Chondrocyte (in vitro differentiated cells): ENCODE data around the gene LRRC4B. TPM values are rescaled to one million over a fixed set of nuclear protein-coding genes. Genes with fewer than 3 reads are reported as not detected.

ENCODE experiments used
- DNase-seq: peaks from one replicate; pipeline ENCODE4 v3.0.0; 2021; ENCODE audit warnings: mixed read lengths, low spot score
- H3K27ac Mint-ChIP-seq: one replicate; pipeline ENCODE4 v1.8.0; 2021; ENCODE audit warnings: mild to moderate bottlenecking, moderate library complexity, mixed read lengths; ENCODE audit not compliant: unreplicated experiment
- H3K27me3 Mint-ChIP-seq: 2 replicates; pipeline ENCODE4 v1.8.0; 2021; ENCODE audit warnings: low read depth, mixed read lengths
- H3K36me3 Mint-ChIP-seq: 2 replicates; pipeline ENCODE4 v1.8.0; 2021; ENCODE audit warnings: low read depth, mixed read lengths
- H3K4me1 Mint-ChIP-seq: 2 replicates; pipeline ENCODE4 v1.8.0; 2021; ENCODE audit warnings: low read depth, mild to moderate bottlenecking, mixed read lengths
- H3K4me3 Mint-ChIP-seq: one replicate; pipeline ENCODE4 v1.8.0; 2021; ENCODE audit warnings: mild to moderate bottlenecking, moderate library complexity, mixed read lengths; ENCODE audit not compliant: unreplicated experiment
- H3K9me3 Mint-ChIP-seq: 2 replicates; pipeline ENCODE4 v1.8.0; 2021; ENCODE audit warnings: low read depth, mixed read lengths
- total RNA-seq: library from RNA; stranded (reverse); gene quantifications from 3 replicates; pipeline ENCODE4 v1.2.1, GENCODE V29; 2021
- TF ChIP-seq, protein P1 (sequence below): fragments of 200-600 bp; sonication (generic); IDR thresholded peaks from 2 replicates; pipeline ENCODE4 v1.5.0; 2021; ENCODE audit warnings: antibody characterized with exemption, mild to moderate bottlenecking, moderate library complexity

The LRRC4B gene
- total RNA-seq, 1 donor from 2014 or later: 0.52 TPM

DNA sequence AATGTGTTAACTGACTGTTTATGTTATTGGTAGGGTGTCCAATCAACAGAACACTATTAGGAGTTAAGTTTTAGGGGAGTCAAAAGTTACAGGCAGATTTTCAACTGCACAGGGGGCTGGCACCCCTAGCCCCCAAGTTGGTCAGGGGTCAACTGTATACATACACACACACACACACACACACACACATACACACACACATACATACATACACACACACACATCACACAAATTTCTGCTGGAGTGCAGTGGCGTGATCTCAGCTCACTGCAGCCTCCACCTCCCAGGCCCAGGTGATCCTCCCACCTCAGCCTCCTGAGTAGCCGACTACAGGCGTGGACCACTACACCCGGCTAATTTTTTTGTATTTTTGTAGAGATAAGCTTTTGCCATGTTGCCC is 10.2 kb downstream of the LRRC4B start:
- Mint-ChIP-seq H3K4me3 (no peak overlapping the region), H3K36me3 (no peaks in the 10 kb centered on the region), H3K27me3 (peaks cover 38% of the 10 kb centered on the region), H3K27ac (no peak overlapping the region), H3K4me1 (peaks cover 7% of the 10 kb centered on the region), H3K9me3 (no peaks in the 10 kb centered on the region)
- TF ChIP-seq, protein P1, sequence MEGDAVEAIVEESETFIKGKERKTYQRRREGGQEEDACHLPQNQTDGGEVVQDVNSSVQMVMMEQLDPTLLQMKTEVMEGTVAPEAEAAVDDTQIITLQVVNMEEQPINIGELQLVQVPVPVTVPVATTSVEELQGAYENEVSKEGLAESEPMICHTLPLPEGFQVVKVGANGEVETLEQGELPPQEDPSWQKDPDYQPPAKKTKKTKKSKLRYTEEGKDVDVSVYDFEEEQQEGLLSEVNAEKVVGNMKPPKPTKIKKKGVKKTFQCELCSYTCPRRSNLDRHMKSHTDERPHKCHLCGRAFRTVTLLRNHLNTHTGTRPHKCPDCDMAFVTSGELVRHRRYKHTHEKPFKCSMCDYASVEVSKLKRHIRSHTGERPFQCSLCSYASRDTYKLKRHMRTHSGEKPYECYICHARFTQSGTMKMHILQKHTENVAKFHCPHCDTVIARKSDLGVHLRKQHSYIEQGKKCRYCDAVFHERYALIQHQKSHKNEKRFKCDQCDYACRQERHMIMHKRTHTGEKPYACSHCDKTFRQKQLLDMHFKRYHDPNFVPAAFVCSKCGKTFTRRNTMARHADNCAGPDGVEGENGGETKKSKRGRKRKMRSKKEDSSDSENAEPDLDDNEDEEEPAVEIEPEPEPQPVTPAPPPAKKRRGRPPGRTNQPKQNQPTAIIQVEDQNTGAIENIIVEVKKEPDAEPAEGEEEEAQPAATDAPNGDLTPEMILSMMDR: no peak
- DNase-seq: no peak

DNA sequence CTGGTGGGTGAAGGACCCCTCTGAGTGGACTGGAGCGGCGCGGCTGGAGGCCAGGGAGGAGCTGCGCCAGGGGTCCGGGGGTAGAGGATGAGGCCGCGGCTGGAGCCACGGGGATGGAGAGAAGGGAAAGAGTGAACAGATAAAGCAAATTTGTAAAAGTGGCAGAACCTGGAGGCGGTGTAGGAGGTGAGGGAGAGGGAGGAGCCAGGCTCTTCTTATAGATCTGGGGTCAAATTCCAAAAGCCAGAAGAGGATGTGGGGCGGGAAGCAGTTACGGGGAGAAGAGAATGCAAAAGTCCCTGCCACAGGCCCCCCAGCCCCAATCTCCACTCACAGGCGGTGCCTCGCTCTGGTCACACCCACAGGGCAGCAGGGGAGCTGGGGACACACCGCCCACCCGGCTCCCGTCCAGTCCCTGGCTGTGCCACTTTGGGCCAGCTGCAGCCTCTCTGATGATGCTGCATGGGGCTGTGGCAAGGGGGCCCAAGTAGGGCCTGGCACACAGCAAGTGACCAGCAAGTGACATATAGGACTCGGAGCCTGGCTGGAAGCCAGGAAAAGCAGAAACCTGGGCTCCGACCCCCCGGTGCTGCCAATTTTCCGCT is 11.1 kb downstream of the LRRC4B start:
- peaks cover 10% of the 10 kb centered on the region for H3K4me1 Mint-ChIP-seq

DNA sequence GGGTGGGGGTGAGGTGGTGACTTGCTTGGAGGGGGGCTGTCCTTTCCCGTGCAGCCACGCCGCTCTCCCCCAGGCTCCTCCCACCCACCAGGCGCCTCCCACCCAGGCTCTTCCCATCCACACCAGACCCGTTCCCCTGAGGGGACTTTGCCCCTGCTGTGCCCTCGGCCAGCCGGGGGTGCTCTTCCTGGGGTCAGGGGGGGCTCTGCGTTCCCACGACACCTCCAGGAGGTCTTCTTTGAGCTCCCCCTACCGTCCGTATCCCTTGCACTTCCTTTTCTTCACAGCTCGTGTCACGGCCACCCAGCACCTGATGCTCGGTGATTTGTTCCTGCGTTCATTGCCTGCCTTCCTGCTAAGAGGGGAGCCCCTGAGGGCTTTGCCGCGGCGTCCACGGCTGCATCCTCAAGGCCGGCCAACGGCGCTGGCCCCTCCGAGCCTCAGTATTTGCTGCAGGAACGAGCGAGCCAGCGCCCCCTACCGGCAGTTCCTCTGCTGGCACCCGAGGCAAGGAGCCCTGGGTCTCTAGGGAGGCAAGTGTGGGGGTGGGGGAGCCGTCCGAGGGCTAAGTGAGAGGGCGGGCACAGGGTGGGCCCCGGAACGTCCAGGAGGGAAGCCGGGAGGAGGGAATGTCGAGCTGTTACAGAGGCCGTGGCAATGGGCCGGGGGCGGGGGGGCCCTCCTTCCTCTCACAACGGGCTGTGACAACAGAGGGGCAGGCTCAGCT is 11.8 kb downstream of the LRRC4B start:
- H3K27ac Mint-ChIP-seq: no peak overlapping the region
- H3K4me3 Mint-ChIP-seq: peak overlapping the region; percentile 93
- DNase-seq: no peak

More for the DNA sequence above, 11.1 kb downstream of the LRRC4B start:
- TF ChIP-seq, protein P1: no peak
- Mint-ChIP-seq H3K27me3 (peaks cover 44% of the 10 kb centered on the region), H3K27ac (no peak overlapping the region), H3K9me3 (no peaks in the 10 kb centered on the region), H3K36me3 (no peaks in the 10 kb centered on the region), H3K4me3 (peak overlapping the region; percentile 93)
- peak; percentile 81 for DNase-seq

DNA sequence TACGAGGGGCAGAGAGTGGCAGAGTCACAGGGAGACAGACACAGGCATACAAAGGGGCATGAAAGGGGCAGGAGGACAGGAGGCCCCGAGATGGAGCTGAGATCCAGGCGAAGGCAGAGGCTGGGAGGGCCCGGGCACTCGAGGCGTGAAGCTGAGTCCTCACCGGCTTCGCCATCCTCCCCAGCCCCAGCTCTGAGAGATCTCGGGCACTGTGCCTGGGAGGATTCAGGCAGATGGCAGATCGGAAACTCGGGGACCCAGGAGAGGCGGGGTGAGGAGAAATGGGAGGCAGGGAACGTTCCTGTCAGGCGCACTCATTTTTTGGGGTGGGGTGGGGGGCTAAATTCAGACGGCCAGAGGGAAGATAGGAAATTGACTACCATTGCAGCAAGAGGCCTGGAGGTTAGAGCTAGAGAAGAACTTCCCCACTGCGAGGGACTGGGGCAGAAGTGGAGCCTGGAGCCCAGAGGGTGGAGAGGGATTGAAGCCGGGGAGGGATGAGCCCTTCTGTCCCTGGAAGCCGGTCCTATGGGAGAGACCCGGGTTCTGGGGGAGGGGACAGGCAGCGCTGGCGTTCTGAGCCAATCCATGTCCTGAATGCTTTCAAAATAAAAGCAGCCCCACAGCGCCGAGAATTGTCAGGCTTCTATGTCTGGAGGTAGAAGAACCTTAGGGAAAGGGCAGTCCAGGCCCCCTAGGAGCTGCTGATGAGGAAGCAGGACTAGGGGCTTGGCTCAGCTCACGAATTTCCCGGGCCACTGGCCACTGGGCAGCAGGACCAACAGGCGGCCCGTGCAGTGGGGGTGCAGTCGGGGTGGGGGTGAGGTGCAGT is 12.6 kb downstream of the LRRC4B start:
- Mint-ChIP-seq H3K27me3 (peaks cover 46% of the 10 kb centered on the region), H3K9me3 (no peaks in the 10 kb centered on the region)

More for the DNA sequence above, 11.8 kb downstream of the LRRC4B start:
- TF ChIP-seq, protein P1: peak; percentile 95
- H3K4me1 Mint-ChIP-seq: peaks cover 13% of the 10 kb centered on the region
- H3K9me3 Mint-ChIP-seq: no peaks in the 10 kb centered on the region
- H3K27me3 Mint-ChIP-seq: peaks cover 48% of the 10 kb centered on the region
- H3K36me3 Mint-ChIP-seq: no peaks in the 10 kb centered on the region

More for the DNA sequence above, 12.6 kb downstream of the LRRC4B start:
- H3K27ac Mint-ChIP-seq: no peak overlapping the region
- H3K36me3 Mint-ChIP-seq: no peaks in the 10 kb centered on the region
- TF ChIP-seq, protein P1: no peak
- H3K4me1 Mint-ChIP-seq: peaks cover 13% of the 10 kb centered on the region
- peak; percentile 83 for DNase-seq
- peak overlapping the region; percentile 93 for H3K4me3 Mint-ChIP-seq
